ENCODE data around the gene YIPF2.

YIPF2 gene

GRCh38 chr19:10872546-10873107 lies 55.8 kb downstream of the YIPF2 start:
- DNase-seq = no peak
